Activated T-cell treated with anti-CD3 and anti-CD28 coated beads for 24 hours (primary cell): ENCODE data around the gene BAG2.

ENCODE experiments used
- DNase-seq: peaks from one replicate; pipeline ENCODE4 v3.0.0-alpha.2; 2020; ENCODE audit warnings: low read depth

Gene BAG2

GRCh38 chr6:57174511-57174907, 2.4 kb downstream of the BAG2 start:
- DNase-seq: no peak

DNA sequence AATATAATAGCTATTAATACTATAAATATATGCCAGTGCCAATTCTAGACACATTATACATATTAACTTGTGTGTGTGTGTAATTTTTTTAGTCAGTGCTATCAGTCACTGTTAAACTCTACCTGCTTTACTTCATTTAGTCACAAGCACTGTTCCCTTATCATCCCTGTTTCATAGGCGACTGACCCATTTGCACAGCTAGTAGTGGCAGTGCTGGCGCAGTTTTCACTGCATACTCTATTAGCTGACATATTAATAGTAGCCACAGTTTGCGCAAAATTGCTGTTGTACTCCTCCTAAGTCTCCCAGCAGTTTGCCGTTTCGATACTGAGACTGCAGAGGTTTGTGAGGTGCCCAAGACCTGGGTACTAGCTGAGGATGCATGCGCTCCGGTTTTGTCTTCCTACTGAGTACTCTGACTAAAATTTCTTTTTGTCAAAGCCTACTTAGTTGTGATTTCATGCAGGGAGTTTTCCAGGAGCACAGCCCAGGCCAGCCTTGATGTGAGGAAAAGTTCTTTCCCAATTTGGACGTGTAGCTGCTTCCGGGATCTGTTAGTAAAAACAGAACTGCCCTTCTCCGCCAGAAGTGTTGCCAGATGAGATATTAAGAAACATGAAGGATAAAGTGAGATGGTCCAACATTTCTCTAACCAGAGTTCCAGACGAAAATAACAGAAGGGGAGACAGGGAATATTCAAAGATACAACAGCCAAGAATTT, 5.6 kb downstream of the BAG2 start:
- no peak for DNase-seq

DNA sequence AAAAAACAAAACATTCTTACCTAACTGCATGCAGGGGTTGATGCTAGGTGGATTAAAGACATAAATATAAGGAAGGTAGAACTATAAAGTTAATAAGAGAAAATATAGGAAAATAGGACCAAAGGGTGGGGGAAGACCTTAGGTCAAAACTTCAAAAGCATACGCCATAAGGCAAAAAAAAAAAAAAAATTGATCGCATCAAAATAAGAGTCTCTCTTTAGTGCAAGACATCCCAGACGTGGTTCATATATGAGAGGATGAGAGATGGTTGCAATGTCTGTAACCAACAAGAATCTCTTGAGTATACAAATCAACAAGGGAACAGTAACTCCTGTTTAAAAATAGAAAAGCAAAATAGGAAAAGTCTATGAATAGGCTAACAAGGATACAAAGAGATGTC, 8.5 kb downstream of the BAG2 start:
- no peak for DNase-seq

DNA sequence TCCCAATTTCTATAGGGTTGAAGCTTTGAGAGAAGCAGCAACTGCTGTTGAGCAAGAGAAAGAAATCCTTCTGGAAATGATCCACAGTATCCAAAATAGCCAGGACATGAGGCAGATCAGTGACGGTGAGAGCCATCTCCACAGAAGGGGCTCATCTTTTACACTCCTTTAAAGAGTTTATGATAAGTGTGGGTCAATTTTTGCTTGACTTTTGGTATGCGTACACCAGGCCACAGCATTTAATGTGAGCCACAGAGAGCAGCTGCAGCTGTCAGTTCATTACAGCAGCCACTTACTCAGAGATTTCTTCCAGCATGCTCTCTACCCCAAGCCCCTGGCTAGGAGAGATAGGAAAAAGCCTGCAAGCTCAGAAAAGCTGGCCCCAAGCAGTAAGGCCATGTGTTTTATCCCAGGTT, 9.9 kb downstream of the BAG2 start:
- no peak for DNase-seq

DNA sequence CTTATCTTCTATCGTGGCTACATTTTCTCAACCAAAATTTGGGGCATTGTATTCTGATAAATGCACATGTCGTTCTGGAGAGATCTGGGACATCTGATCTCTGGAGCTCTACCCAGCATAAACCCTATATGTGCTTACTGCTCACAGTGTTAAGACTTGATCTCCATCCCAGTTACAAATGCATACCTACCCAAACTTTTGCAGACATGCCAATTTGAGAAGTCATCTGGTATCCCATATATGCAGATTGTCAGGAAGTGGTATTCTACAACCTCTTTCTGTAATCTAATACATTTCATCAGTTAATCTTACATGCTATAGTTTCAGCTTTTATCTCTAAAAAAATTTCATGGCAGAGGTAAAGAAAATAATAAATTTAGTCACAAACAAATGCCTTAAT, 11.2 kb downstream of the BAG2 start:
- DNase-seq: no peak

DNA sequence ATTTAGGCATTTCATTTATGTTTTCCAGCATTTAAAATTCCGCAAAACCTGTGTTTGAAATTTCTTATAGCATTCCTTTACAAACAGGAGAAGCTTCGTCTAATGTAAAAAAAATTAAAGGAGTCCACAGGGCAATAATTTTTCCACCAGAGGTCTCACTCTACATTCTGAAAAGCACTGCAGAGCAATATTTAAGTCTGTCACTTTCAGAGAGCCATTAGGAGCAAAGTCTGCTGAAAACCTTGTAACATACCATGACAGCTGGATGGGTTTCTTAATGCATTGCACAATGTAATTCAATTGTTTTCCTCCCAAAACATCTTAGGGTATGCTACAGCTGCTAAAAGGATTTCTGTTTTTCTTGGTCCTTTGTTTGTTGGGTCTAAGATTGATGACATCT, 18.0 kb downstream of the BAG2 start:
- no peak for DNase-seq

- no peak for DNase-seq
These were observed 21.1 kb downstream of the BAG2 start for GRCh38 chr6:57193177-57193576.

DNA sequence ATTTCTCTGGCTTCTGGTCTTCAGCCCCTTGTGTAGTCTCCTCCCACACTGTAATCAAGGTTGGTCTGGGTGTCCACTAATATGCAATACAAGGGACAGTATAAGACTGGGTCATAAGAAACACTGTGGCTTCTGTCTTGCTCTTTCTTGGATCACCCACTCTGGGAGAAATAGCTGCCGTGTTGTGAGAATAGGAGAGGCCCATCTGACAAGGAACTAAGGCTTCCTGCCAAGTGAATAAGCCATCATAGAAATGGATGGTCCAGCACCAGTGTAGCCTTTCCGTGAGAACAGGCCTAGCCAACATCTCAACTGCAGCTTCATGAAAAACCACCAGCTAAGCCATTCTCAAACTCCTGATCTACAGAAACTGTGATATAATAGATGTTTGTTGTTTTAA, 23.3 kb downstream of the BAG2 start:
- no peak for DNase-seq

DNA sequence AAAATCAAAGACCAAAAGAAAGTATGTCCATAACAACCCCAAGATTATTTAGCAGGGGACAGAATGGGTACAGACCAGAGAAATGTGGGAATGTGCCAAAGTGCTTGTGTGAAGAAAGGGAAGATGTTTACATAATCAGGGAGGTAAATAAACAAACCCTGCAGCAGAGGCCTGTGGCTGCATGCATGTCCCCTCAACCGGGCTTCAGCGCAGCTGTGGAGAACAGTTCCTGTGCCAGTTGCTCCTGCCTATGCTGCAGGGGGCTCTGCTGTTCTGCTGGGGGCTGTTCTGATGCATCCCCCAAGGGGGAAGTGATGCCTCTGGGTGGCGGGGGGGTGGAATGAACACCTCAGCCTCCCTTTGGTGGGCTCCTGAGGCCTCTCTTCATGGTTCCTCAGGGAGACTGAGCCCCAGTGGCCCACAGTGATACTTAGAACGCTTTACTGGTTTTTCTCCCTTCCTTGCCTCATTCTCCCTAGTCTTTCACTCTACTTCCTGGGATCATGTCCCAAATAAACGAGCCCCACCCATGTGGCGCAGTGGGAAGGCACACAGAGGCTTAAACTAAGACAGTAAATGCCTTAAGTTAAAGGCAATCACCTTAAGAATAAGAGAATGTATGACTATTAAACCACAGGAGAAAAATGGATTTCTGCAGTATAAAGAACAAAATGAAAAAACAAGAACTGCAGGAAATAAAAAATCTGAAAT, 27.0 kb downstream of the BAG2 start:
- no peak for DNase-seq

GRCh38 chr6:57201718-57202117, 29.6 kb downstream of the BAG2 start:
- no peak for DNase-seq

GRCh38 chr6:57205550-57206328, 33.6 kb downstream of the BAG2 start:
- DNase-seq: no peak

- no peak for DNase-seq
These were observed 35.0 kb downstream of the BAG2 start for GRCh38 chr6:57207141-57207540.

GRCh38 chr6:57207872-57208271, 35.7 kb downstream of the BAG2 start:
- DNase-seq: no peak

DNA sequence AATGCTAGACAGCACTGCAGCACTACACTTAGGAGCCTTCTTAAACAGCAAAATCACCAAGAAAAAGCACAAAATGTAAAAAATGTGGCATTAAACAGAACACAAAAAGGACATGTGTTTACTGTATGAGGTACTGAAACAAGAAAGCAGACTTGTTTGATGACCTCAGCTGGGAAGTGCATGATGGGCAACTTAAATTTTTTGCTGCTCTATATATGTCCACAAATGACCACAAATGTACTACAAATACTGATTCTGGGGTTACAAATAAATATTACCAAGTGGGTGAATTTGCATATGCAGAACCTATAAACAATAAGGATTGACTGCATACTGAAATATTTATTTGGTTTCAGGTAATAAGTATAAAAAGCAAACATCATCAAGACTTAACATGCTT, 36.9 kb downstream of the BAG2 start:
- no peak for DNase-seq

DNA sequence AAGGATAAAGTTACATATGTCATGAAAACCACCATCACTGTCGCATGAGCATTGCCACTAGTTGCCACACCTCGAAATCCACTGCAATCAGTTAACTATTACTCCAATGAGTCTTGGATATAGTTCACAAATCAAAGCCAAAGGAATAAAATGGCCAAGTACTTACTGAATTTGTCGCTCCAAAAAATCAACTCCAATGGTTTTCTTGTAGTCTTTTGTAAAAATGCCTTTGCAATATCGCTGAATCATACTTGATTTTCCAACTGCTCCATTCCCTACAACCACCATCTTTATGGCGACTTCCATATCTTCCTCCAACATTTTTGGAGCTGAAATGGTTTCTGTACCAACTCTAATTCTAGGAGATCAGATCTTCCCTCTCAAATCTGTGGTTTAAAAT, 37.9 kb downstream of the BAG2 start:
- DNase-seq: no peak

DNA sequence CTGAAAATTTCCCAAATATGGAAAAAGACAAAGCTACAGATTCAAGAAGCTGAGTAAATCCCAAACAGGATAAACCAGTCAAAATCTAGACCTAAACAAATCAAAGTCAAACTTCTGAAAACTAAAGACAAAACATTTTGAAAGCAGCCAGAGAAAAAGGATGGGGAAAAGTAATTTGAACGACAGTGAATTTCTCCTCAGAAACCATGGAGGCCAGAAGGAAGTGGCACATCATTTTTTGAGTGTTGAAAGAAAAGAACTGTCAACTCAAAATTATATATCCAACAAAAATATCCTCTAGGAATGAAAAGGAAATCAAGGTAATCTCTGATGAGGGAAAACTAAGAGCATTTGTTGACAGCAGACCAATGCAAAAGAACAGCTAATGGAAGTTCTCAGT, 43.1 kb downstream of the BAG2 start:
- no peak for DNase-seq

DNA sequence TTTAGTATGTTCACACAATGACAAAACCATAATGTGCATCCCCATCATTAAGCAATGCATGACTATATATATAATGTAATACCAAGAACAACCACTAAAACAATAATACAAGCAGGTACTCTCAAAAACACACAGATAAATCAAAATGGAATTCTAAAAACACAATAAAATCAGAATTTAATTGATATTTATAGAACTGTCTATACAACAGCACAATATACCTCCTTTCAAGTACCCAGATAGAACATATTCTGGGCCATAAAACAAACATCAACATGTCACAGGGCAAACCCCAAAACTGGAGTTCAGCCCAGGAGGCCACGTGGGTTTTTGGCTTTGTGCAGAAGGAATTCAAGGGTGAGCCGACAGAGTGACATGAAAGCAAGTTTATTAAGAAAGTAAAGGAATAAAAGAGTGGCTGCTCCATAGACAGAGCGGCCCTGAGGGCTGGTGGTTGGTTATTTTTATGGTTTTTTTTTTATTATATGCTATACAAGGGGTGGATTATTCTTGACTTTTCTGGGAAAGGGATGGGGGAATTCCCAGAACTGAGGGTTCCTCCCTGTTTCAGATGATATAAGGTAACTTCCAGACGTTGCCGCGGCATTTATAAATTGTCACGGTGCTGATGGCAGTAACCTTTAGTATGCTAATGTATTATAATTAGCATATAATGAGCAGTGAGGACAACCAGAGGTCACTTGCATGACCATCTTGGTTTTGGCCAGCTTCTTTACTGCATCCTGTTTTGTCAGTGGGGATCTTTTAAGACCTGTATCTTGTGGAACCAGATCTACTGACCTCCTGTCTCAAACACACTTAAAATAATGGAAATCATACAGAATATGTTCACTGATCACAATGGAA, 44.3 kb downstream of the BAG2 start:
- DNase-seq: no peak

DNA sequence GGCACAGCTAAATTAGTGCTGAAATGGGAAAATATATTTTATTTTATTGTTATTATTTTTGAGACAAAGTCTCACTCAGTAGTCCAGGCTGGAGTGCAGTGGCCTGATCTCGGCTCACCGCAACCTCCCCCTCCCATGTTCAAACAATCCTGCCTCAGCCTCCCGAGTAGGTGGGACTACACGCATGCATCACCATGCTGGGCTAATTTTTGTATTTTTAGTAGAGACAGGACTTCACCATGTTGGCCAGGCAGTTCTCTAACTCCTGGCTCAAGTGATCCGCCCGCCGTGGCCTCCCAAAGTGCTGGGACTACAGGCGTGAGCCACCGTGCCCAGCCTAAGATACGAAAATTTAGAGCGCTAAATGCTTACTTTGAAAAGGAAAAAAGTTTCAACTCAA, 45.1 kb downstream of the BAG2 start:
- DNase-seq: no peak

DNA sequence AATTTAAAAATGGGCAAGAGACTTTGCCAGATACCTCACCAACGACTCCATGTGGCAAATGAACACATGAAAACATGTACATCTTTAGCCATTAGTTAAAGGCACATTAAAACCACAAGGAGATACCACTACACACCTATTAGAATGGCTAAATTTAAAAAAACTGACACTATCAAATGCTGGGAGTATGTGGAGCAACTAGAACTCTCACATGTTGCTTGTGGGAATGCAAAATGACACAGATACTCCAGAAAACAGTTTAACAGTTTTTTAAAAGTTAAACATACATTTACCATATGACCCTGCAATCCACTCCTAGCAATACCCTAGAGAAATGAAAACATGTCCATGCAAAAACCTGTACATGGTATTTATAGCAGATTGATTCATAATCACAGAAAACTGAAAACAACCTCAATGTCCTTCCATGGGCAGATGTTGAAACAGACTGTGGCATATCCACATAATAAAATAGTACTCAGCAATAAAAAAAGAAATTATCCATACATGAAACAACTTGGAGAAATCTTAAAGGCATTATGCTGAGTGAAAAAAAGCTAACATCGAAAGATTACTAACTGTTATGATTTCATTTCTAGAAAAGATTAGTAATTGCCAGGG, 48.1 kb downstream of the BAG2 start:
- DNase-seq: no peak

DNA sequence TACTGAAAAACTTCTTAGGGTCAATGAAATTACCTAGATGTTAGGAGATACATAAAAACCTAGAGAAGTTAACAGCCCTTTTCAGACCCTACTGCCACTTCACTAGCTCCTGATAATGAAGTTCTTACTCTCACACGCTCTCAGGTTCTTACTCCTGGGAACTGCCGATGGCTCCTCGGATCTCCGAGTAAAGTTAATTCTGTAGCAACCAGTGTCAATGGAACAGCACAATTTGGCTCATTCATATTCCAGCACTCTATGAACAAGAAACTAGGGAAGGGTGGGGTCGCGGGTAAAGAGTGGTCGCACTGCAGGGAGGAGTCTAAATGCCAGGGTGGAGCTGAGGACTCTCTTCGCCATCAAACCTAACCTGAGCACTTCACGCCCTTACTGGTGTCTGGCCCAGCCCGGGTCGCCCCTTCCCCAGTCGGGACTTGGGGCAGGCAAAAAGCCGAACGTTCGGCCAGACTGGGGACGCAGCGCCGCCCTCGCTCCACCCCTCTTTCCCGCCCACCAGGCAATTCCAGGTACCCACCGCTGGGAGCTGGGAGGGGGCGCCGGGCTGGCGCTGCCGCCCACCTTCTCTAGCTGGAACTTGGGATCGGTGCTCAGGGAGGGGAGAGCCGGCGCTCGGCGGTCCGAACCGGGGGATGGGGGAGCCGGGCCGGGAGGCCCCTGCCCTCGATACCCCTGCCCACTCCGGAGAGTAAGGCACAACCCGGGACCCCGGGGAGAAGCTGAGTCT, 49.2 kb downstream of the BAG2 start:
- DNase-seq: peak; percentile 26
